Esophagus muscularis mucosa (tissue), 3 donors: ENCODE measurements around the gene TOLLIP.

Experiments
- CTCF ChIP-seq, 3 experiments: fragments of 200-600 bp in 2 of 3; fragments of 450-650 bp in 1 of 3; sonication (generic) in 2 of 3; IDR thresholded peaks; one replicate each; pipeline ENCODE4 v1.5.1; 2017 to 2019; ENCODE audit warnings: antibody characterized with exemption in 3 of 3, mild to moderate bottlenecking in 2 of 3, moderate library complexity in 1 of 3
- POLR2A ChIP-seq: fragments of 450-650 bp; IDR thresholded peaks from one replicate; pipeline ENCODE4 v1.6.1; 2017; ENCODE audit warnings: antibody characterized with exemption, moderate library complexity, mild to moderate bottlenecking, low read depth

- TF ChIP-seq POLR2A, result no peak
- no peak for TF ChIP-seq CTCF (IDR thresholded peaks at IDR 0.05)
Measured at GRCh38 chr11:1276041-1276790, 33.2 kb downstream of the TOLLIP start.
